H1 (cell line): ENCODE results near the gene TEAD1.

Source experiments
- CEBPB ChIP-seq: IDR thresholded peaks from 2 replicates; pipeline ENCODE4 v1.6.1; 2012; ENCODE audit warnings: low read depth, low read length
- E2F6 ChIP-seq: IDR thresholded peaks from 2 replicates; pipeline ENCODE4 v1.6.1; 2012; ENCODE audit warnings: inconsistent platforms
- EZH2 ChIP-seq: fragments of 200-600 bp; sonication (generic); IDR thresholded peaks from 2 replicates; pipeline ENCODE4 v1.7.1; 2012; ENCODE audit warnings: low read depth, mild to moderate bottlenecking, moderate library complexity, low read length, inconsistent platforms; ENCODE audit not compliant: severe bottlenecking
- POLR2A ChIP-seq, 2 experiments: IDR thresholded peaks; 1 replicate in 1 of 2; 2 replicates in 1 of 2; pipeline ENCODE4 v1.6.1; 2011; ENCODE audit warnings: low read depth in 2 of 2, low read length in 2 of 2, mild to moderate bottlenecking in 2 of 2; ENCODE audit errors: control extremely low read depth in 1 of 2
- POLR2AphosphoS5 ChIP-seq: IDR thresholded peaks from 2 replicates; pipeline ENCODE4 v1.6.1; 2011; ENCODE audit warnings: low read depth, low read length
- SP1 ChIP-seq: IDR thresholded peaks from 2 replicates; pipeline ENCODE4 v1.6.1; 2011; ENCODE audit warnings: low read depth, low read length

- no peak for TF ChIP-seq E2F6
- no peak for TF ChIP-seq POLR2A (IDR thresholded peaks at IDR 0.05; ENCODE audit: control extremely low read depth in 1 of 2, low read depth in 2 of 2, low read length in 2 of 2)
- TF ChIP-seq EZH2 = no peak
- no peak for TF ChIP-seq POLR2AphosphoS5
- TF ChIP-seq SP1 = no peak
- no peak for TF ChIP-seq CEBPB
Observed at GRCh38 chr11:12777208-12777874, 103.1 kb downstream of the TEAD1 start.
